Astrocyte (in vitro differentiated cells and primary cell): ENCODE results near the gene PLEKHG4B. TPM values are rescaled to one million over a fixed set of nuclear protein-coding genes. Genes with fewer than 3 reads are reported as not detected.

Experiments used
- DNase-seq: peaks from one replicate; pipeline ENCODE4 v3.0.0-alpha.2; 2010; ENCODE audit warnings: low read depth
- FAIRE-seq: peaks from 2 replicates; lab custom pipeline; 2011; peaks lifted over from hg19 to GRCh38; lab: Jason Lieb, UNC
- H2AFZ ChIP-seq: 2 replicates; pipeline ENCODE4 v1.6.0; 2012; ENCODE audit warnings: low read depth, low read length, inconsistent platforms
- H3K27ac ChIP-seq: 2 replicates; pipeline ENCODE4 v1.5.1; 2011; ENCODE audit warnings: low read depth, low read length, inconsistent platforms
- H3K27me3 ChIP-seq: 2 replicates; pipeline ENCODE4 v1.6.0; 2011; ENCODE audit warnings: low read length, inconsistent platforms; ENCODE audit not compliant: insufficient read depth
- H3K36me3 ChIP-seq: 2 replicates; pipeline ENCODE4 v1.5.1; 2011; ENCODE audit warnings: low read length, inconsistent platforms; ENCODE audit not compliant: insufficient read depth
- H3K4me1 ChIP-seq: 2 replicates; pipeline ENCODE4 v1.5.1; 2011; ENCODE audit warnings: low read length, inconsistent platforms; ENCODE audit not compliant: insufficient read depth
- H3K4me2 ChIP-seq: 2 replicates; pipeline ENCODE4 v1.6.0; 2012; ENCODE audit warnings: low read length, inconsistent platforms
- H3K4me3 ChIP-seq: 2 replicates; pipeline ENCODE4 v1.5.1; 2011; ENCODE audit warnings: low read depth, mild to moderate bottlenecking, low read length, inconsistent platforms; ENCODE audit not compliant: insufficient read depth
- H3K79me2 ChIP-seq: 2 replicates; pipeline ENCODE4 v1.6.0; 2012; ENCODE audit warnings: mild to moderate bottlenecking, low read length, inconsistent platforms; ENCODE audit not compliant: insufficient read depth
- H3K9ac ChIP-seq: 2 replicates; pipeline ENCODE4 v1.6.0; 2012; ENCODE audit warnings: mild to moderate bottlenecking, low read length, inconsistent platforms
- H3K9me3 ChIP-seq: 2 replicates; pipeline ENCODE4 v1.5.1; 2012; ENCODE audit warnings: low read depth, mild to moderate bottlenecking, low read length, inconsistent platforms; ENCODE audit not compliant: insufficient read depth
- H4K20me1 ChIP-seq: 2 replicates; pipeline ENCODE4 v1.6.0; 2012; ENCODE audit warnings: low read length, inconsistent platforms; ENCODE audit not compliant: insufficient read depth
- H3K27ac Mint-ChIP-seq: one replicate; pipeline ENCODE4 v1.8.0; 2021; ENCODE audit warnings: mild to moderate bottlenecking, mixed read lengths; ENCODE audit not compliant: unreplicated experiment
- H3K27me3 Mint-ChIP-seq: one replicate; pipeline ENCODE4 v1.8.0; 2021; ENCODE audit warnings: low read depth, mixed read lengths; ENCODE audit not compliant: unreplicated experiment
- H3K36me3 Mint-ChIP-seq: one replicate; pipeline ENCODE4 v1.8.0; 2021; ENCODE audit warnings: low read depth, mixed read lengths; ENCODE audit not compliant: unreplicated experiment
- H3K4me1 Mint-ChIP-seq: one replicate; pipeline ENCODE4 v1.8.0; 2021; ENCODE audit warnings: low read depth, mixed read lengths; ENCODE audit not compliant: unreplicated experiment
- H3K4me3 Mint-ChIP-seq: one replicate; pipeline ENCODE4 v1.8.0; 2021; ENCODE audit warnings: mild to moderate bottlenecking, moderate library complexity, mixed read lengths; ENCODE audit not compliant: unreplicated experiment
- H3K9me3 Mint-ChIP-seq: one replicate; pipeline ENCODE4 v1.8.0; 2021; ENCODE audit warnings: mild to moderate bottlenecking, mixed read lengths; ENCODE audit not compliant: unreplicated experiment
- EZH2 ChIP-seq: IDR thresholded peaks from 2 replicates; pipeline ENCODE4 v1.6.1; 2012; ENCODE audit warnings: mild to moderate bottlenecking, low read length, inconsistent platforms; ENCODE audit not compliant: insufficient read depth
- total RNA-seq: library from RNA; stranded (reverse); gene quantifications from 2 replicates; pipeline ENCODE4 v1.2.1, GENCODE V29; 2021
- TF ChIP-seq, protein P1 (sequence below): IDR thresholded peaks from 2 replicates; pipeline ENCODE4 v1.5.1; 2011; ENCODE audit warnings: low read depth, mild to moderate bottlenecking, inconsistent platforms, low read length, moderate library complexity; ENCODE audit not compliant: insufficient read depth

Gene PLEKHG4B
- total RNA-seq, 1 donor from 2014 or later: 8.1 TPM

GRCh38 chr5:169071-169727, 77.2 kb downstream of the PLEKHG4B start:
- H3K27ac Mint-ChIP-seq: peak overlapping the region; percentile 92
- H3K4me1 Mint-ChIP-seq: peaks cover 13% of the 10 kb centered on the region
- peaks cover 24% of the 10 kb centered on the region for H3K4me1 ChIP-seq
- H3K36me3 Mint-ChIP-seq: no peaks in the 10 kb centered on the region
- no peak overlapping the region for H3K4me3 Mint-ChIP-seq
- no peaks in the 10 kb centered on the region for H4K20me1 ChIP-seq
- peak overlapping the region; percentile 86 for H3K9ac ChIP-seq
- no peaks in the 10 kb centered on the region for H3K79me2 ChIP-seq
- H3K9me3 ChIP-seq: no peaks in the 10 kb centered on the region
- peaks cover under 1% of the 10 kb centered on the region for H3K9me3 Mint-ChIP-seq
- H3K27ac ChIP-seq: peak overlapping the region; percentile 99
- no peak overlapping the region for H2AFZ ChIP-seq
- no peak for FAIRE-seq
- H3K27me3 Mint-ChIP-seq: peaks cover 19% of the 10 kb centered on the region
- DNase-seq: peak; percentile 91
- no peaks in the 10 kb centered on the region for H3K27me3 ChIP-seq
- no peak overlapping the region for H3K4me3 ChIP-seq
- no peaks in the 10 kb centered on the region for H3K36me3 ChIP-seq
- no peak for TF ChIP-seq EZH2
- TF ChIP-seq, protein P1, sequence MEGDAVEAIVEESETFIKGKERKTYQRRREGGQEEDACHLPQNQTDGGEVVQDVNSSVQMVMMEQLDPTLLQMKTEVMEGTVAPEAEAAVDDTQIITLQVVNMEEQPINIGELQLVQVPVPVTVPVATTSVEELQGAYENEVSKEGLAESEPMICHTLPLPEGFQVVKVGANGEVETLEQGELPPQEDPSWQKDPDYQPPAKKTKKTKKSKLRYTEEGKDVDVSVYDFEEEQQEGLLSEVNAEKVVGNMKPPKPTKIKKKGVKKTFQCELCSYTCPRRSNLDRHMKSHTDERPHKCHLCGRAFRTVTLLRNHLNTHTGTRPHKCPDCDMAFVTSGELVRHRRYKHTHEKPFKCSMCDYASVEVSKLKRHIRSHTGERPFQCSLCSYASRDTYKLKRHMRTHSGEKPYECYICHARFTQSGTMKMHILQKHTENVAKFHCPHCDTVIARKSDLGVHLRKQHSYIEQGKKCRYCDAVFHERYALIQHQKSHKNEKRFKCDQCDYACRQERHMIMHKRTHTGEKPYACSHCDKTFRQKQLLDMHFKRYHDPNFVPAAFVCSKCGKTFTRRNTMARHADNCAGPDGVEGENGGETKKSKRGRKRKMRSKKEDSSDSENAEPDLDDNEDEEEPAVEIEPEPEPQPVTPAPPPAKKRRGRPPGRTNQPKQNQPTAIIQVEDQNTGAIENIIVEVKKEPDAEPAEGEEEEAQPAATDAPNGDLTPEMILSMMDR: no peak
- peak overlapping the region; percentile 67 for H3K4me2 ChIP-seq

- Histone ChIP-seq H3K9me3 (no peaks in the 10 kb centered on the region), H3K27ac (peak overlapping the region; percentile 99), H3K4me1 (peaks cover 24% of the 10 kb centered on the region), H3K9ac (peak overlapping the region; percentile 86), H3K4me3 (no peak overlapping the region), H2AFZ (no peak overlapping the region), H3K79me2 (no peaks in the 10 kb centered on the region), H4K20me1 (no peaks in the 10 kb centered on the region), H3K27me3 (no peaks in the 10 kb centered on the region), H3K4me2 (peak overlapping the region; percentile 67), H3K36me3 (no peaks in the 10 kb centered on the region)
- H3K27ac Mint-ChIP-seq: peak overlapping the region; percentile 84
- FAIRE-seq (no peak), DNase-seq (no peak)
- TF ChIP-seq, protein P1: no peak
- TF ChIP-seq EZH2: no peak
- H3K9me3 Mint-ChIP-seq: no peaks in the 10 kb centered on the region
- no peaks in the 10 kb centered on the region for H3K36me3 Mint-ChIP-seq
- H3K4me3 Mint-ChIP-seq: no peak overlapping the region
- peaks cover 13% of the 10 kb centered on the region for H3K4me1 Mint-ChIP-seq
- H3K27me3 Mint-ChIP-seq: peaks cover 17% of the 10 kb centered on the region
These were observed 77.7 kb downstream of the PLEKHG4B start for GRCh38 chr5:169728-170094.
